Stimulated activated CD8-positive, alpha-beta memory T cell treated with anti-CD3 and anti-CD28 coated beads, Interleukin-15, amount 100 ng/mL, for 48 hours (primary cell): ENCODE results near the gene DUT.

Source experiments
- DNase-seq, 2 donors: peaks; one replicate each; pipeline ENCODE4 v3.0.0-alpha.2; 2020; ENCODE audit warnings: low read depth in 2 of 2

Gene DUT

DNA sequence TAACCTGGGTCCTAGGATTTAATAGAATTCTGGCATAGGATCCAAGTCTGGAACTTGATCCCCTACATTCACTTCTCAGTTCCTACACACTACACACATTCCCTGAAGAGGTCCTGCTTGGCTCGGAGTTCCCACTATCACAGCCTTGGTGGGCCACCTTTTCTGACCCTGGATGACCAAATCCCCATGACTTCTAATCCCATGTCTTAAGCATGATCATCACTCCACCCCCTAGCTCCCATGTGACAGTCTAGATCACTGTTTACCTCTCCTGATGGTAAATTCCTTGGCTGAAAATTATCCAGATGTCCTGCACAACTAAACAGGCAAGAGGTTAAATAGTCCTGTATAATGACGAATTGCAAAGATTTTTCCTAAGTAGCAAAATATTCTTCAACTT, 40.3 kb downstream of the DUT start:
- no peak for DNase-seq

- no peak for DNase-seq
These were observed 40.7 kb downstream of the DUT start for GRCh38 chr15:48371961-48372360.

- DNase-seq, result no peak
These were observed 42.7 kb downstream of the DUT start for GRCh38 chr15:48373821-48374451.

- no peak for DNase-seq
These were observed 43.2 kb downstream of the DUT start for GRCh38 chr15:48374472-48374871.

- DNase-seq, result no peak
These were observed 44.5 kb downstream of the DUT start for GRCh38 chr15:48375767-48376166.

GRCh38 chr15:48380198-48380597, 49.0 kb downstream of the DUT start:
- no peak for DNase-seq

DNA sequence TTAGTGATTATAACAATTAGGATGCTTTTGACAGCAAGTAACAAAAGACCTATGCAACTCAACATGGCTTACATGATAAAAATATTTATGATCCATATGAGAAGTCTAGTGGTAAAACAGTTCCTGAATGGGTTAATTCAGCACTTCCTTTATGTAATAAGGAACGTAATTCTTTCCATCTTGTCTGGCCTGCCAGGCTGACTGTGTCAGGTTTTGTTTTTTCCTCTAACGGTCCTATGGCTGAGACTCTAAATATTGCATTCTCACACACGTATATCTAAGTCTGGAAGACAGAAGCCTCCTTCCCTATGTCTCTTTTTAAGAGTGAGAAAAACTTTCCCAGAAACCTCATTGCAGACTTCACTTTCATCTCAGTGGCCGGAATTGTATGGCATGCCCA, 50.6 kb downstream of the DUT start:
- DNase-seq, result no peak

GRCh38 chr15:48383031-48383430, 51.8 kb downstream of the DUT start:
- DNase-seq, result no peak

DNA sequence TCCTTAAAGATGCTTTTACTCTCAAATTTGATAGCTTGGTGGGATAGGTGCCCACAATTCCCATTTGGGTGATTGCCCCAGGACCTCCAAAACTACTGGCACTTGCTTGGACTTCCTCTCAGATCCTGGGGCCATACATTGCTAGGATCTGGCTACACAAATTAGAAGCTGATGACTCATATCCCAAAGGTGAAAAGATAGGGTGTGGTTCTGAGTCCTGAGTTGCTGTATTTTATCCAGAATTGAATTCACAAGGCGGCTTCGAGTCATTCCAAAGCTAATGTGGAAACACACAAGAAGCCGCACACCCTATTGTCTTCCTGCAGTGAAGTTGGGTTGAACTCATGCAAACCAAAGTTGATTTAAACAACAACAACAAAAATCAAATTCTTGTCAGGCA, 53.4 kb downstream of the DUT start:
- DNase-seq, result no peak

- DNase-seq, result no peak
These were observed 54.0 kb downstream of the DUT start for GRCh38 chr15:48385031-48385830.

GRCh38 chr15:48388016-48388851, 57.0 kb downstream of the DUT start:
- no peak for DNase-seq

DNA sequence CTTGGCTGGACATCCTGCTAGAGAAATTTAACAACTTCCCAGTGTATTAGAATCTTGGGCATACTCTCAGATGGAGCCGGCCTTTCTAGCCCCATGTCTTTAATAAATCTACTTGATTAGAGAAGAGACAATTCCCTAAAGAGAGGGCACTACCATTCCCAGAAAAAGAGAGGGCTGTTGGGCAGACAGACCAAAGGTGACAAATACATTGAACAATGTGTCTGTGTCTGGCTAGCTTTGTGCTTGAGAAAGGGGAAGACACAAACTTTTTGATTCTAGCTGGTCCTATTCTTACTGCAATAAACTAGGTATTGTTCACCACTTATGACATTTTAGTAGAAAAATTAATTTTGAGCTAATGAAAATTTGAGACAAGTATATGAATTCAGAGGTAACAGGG, 57.7 kb downstream of the DUT start:
- no peak for DNase-seq

- DNase-seq, result no peak
These were observed 58.5 kb downstream of the DUT start for GRCh38 chr15:48389691-48390143.

GRCh38 chr15:48391950-48392349, 60.7 kb downstream of the DUT start:
- DNase-seq, result no peak

DNA sequence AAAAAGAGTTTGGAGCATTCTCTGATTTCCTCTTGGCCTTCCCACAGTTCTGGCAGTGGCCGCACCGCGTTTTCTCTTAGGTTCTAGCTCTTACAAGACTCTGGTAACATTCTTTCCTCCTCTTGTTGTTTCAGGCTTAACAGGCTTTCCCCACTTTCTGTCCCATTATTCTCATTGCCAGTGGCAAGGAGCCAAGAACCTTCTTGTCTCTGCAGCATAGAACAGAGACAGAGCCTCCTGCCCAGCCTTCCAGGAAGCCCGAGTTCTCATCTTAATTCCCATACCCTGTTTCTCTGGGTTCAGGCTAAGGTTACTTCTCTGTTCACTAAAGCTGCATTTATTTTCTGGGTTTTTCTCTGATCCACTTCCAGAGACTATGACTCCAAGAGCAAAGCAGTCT, 61.1 kb downstream of the DUT start:
- DNase-seq, result no peak
